MCF 10A (cell line): ENCODE measurements around the gene MISP. TPM values are rescaled to one million over a fixed set of nuclear protein-coding genes. Genes with fewer than 3 reads are reported as not detected.
A peak's percentile ranks its signal among the peaks of the same experiment; 100 is the strongest.

Experiments
- BruUV-seq: library from RNA; stranded (reverse); fragments of 400-500 nt; replicated peaks from 2 replicates; lab custom pipeline; 2021; lab: Mats Ljungman, UMichigan
- CTCF ChIA-PET: fragments of 300-600 bp; sonication (Branson Sonifier 250); formaldehyde crosslinking; extraction: SDS; loops from one replicate; lab custom pipeline; 2021; ENCODE audit warnings: antibody characterized with exemption, inconsistent platforms; lab: Yijun Ruan, JAX
- POLR2A ChIA-PET: fragments of 300-600, 350-650 bp; sonication (Branson Sonifier 250); formaldehyde crosslinking; extraction: SDS; loops from one replicate; lab custom pipeline; 2020; ENCODE audit warnings: antibody characterized with exemption, inconsistent platforms; lab: Yijun Ruan, JAX
- DNase-seq: peaks from one replicate; pipeline ENCODE4 v3.0.0-alpha.2; 2018; ENCODE audit not compliant: unreplicated experiment
- H3K27ac Mint-ChIP-seq: one replicate; pipeline ENCODE4 v1.8.0; 2022; ENCODE audit warnings: mild to moderate bottlenecking, low read depth, mixed read lengths; ENCODE audit not compliant: unreplicated experiment
- H3K27me3 Mint-ChIP-seq: one replicate; pipeline ENCODE4 v1.8.0; 2022; ENCODE audit warnings: mixed read lengths; ENCODE audit not compliant: insufficient read depth, unreplicated experiment
- H3K36me3 Mint-ChIP-seq: one replicate; pipeline ENCODE4 v1.8.0; 2022; ENCODE audit warnings: mild to moderate bottlenecking, moderate library complexity, mixed read lengths; ENCODE audit not compliant: insufficient read depth, unreplicated experiment
- H3K4me1 Mint-ChIP-seq: one replicate; pipeline ENCODE4 v1.8.0; 2022; ENCODE audit warnings: mixed read lengths; ENCODE audit not compliant: insufficient read depth, unreplicated experiment
- H3K4me3 Mint-ChIP-seq: one replicate; pipeline ENCODE4 v1.8.0; 2022; ENCODE audit warnings: mild to moderate bottlenecking, moderate library complexity, mixed read lengths; ENCODE audit not compliant: unreplicated experiment
- H3K9me3 Mint-ChIP-seq: one replicate; pipeline ENCODE4 v1.8.0; 2022; ENCODE audit warnings: mixed read lengths; ENCODE audit not compliant: unreplicated experiment
- CTCF ChIP-seq: fragments of 200-600 bp; IDR thresholded peaks from one replicate; pipeline ENCODE4 v1.8.0; 2022; ENCODE audit warnings: antibody characterized with exemption, mild to moderate bottlenecking; ENCODE audit not compliant: unreplicated experiment
- intact Hi-C: fragments of 100-400 bp; cut with micrococcal nuclease; formaldehyde crosslinking; loops from 2 replicates; pipeline ENCODE4 v1.14.1; 2022
- total RNA-seq: library from RNA; stranded (reverse); gene quantifications from 2 replicates; pipeline ENCODE4 v1.2.3, GENCODE V29; 2022

The MISP gene
- total RNA-seq, 1 experiment from 2014 or later: 33.7 TPM

GRCh38 chr19:796692-797527 lies 46.0 kb downstream of the MISP start, which contains the start of gene PTBP1:
Gene PTBP1, plus strand, starts transcription at chr19:797452. Its CDS starts 46 bp downstream, at chr19:797498.
- TSS peak; percentile 91 for BruUV-seq
- Mint-ChIP-seq H3K9me3 (no peaks in the 10 kb centered on the region), H3K36me3 (peaks cover 30% of the 10 kb centered on the region), H3K4me1 (peaks cover 25% of the 10 kb centered on the region), H3K27ac (peak within 1 kb of the TSS; percentile 90), H3K4me3 (peak within 1 kb of the TSS; percentile 91), H3K27me3 (no peaks in the 10 kb centered on the region)
- intact Hi-C loops: loop anchor here (1.0 kb wide), 1 partner anchor 15 kb away; no protein-coding TSS in a partner anchor
- peak; percentile 100 for DNase-seq
- CTCF ChIA-PET: interaction anchor here (0.6 to 1.9 kb wide), 2 partner anchors 27 to 29 kb away, joined by 3 to 10 read pairs; no protein-coding TSS in a partner anchor
- POLR2A ChIA-PET: interaction anchor here (0.5 to 1.9 kb wide), 20 partner anchors 11 to 675 kb away, joined by 3 to 16 read pairs (median 3); partner anchors contain the start of genes FSTL3, MED16, RNF126 and RNU6-9
- no peak for TF ChIP-seq CTCF

- peak overlapping the region; percentile 90 for H3K27ac Mint-ChIP-seq
- H3K36me3 Mint-ChIP-seq: peaks cover 38% of the 10 kb centered on the region
- ChIA-PET CTCF (no interaction called here), POLR2A (interaction anchor here (0.6 to 2.1 kb wide), 15 partner anchors 9 to 287 kb away, joined by 3 to 16 read pairs (median 6); partner anchors contain the start of genes FSTL3, MED16, RNF126 and RNU6-9)
- H3K4me1 Mint-ChIP-seq: peaks cover 33% of the 10 kb centered on the region
- peak; percentile 85 for DNase-seq
- peak overlapping the region; percentile 91 for H3K4me3 Mint-ChIP-seq
- no peak for TF ChIP-seq CTCF
- intact Hi-C loops: loop anchor here (1.0 kb wide), 1 partner anchor 15 kb away; no protein-coding TSS in a partner anchor
- H3K27me3 Mint-ChIP-seq: no peaks in the 10 kb centered on the region
- BruUV-seq: no TSS peak
- no peaks in the 10 kb centered on the region for H3K9me3 Mint-ChIP-seq
These were observed 46.9 kb downstream of the MISP start for GRCh38 chr19:797528-798414.

GRCh38 chr19:798415-799075 lies 47.6 kb downstream of the MISP start:
- CTCF ChIA-PET: interaction anchor here (0.6 to 1.7 kb wide), 4 partner anchors 19 to 124 kb away, joined by 3 to 5 read pairs (median 4); no protein-coding TSS in a partner anchor
- H3K4me1 Mint-ChIP-seq: peaks cover 33% of the 10 kb centered on the region
- no peak for TF ChIP-seq CTCF
- peaks cover 45% of the 10 kb centered on the region for H3K36me3 Mint-ChIP-seq
- no TSS peak for BruUV-seq
- H3K4me3 Mint-ChIP-seq: peak overlapping the region; percentile 91
- POLR2A ChIA-PET: interaction anchor here (0.6 to 2.4 kb wide), 9 partner anchors 9 to 253 kb away, joined by 3 to 10 read pairs (median 3); partner anchors contain the start of gene WDR18
- intact Hi-C loops: loop anchor here (1.0 kb wide), 1 partner anchor 28 kb away; no protein-coding TSS in a partner anchor
- H3K9me3 Mint-ChIP-seq: no peaks in the 10 kb centered on the region
- H3K27me3 Mint-ChIP-seq: no peaks in the 10 kb centered on the region
- no peak for DNase-seq
- H3K27ac Mint-ChIP-seq: peak overlapping the region; percentile 70
